ENCODE data around the gene EDN2. TPM values are rescaled to one million over a fixed set of nuclear protein-coding genes. Genes with fewer than 3 reads are reported as not detected.

Gene EDN2
- total RNA-seq, 2 experiments from 2014 or later, result not detected

DNA sequence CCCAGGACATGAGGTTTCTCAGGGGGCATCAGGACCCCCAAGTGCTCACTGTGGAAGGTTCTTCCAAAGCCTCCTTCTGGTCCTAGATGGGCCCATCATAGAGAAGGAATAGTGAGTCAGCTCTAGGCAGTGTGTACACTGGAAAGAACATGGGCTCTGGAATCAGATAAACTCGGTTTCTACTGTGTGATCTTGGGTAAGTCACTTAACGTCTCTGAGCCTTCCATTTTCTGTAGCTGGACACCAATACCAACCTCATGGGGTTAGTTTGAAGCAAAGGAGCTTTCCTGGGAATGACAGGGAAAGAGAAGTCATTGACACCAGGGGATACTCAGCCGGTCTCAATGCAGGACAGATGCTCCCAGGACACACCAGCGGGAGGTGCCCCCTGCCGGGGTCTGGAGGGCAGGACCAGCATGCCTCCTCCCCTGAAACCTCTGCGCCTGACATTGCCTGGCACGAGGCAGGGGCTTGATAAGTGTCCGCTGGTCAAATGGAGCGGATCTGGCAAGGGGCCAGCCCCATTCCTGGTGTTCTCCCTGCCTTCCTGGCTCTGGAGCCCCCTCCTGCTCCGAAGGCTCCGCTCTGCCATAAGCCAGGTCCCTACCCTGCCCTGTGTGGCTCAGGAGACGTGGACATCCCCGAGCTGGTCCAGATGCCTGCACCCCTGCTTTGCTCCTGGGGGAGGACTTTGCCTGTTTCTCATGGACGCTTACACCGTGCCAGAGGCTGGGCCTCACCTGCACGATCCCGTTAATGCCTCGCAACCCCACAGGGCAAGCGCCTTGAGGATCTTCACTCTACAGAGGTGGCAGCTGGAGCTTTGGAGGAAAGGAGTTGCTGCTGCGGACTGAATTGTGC, 52.8 kb downstream of the EDN2 start:
- Histone ChIP-seq H3K36me3 (ENCODE audit: insufficient read depth, low read length) (no peaks in the 10 kb centered on the region), H3K4me1 (ENCODE audit: insufficient read depth, low read length) (peaks cover 4% of the 10 kb centered on the region), H3K4me3 (ENCODE audit: low read length) (no peak overlapping the region), H3K27me3 (ENCODE audit: control insufficient read depth in 1 of 2, insufficient read depth in 2 of 2, low read length in 2 of 2) (peaks cover 13 to 16% of the 10 kb centered on the region in 2 experiments), H3K9me3 (ENCODE audit: control insufficient read depth in 1 of 2, insufficient read depth in 1 of 2, low read length in 2 of 2) (peaks cover 0 to 4% of the 10 kb centered on the region in 2 experiments), H3K27ac (ENCODE audit: low read depth in 1 of 2, low read length in 2 of 2) (no peak overlapping the region)
- no peak overlapping the region for H3K27ac Mint-ChIP-seq
- H3K4me3 Mint-ChIP-seq, result no peak overlapping the region
- H3K4me1 Mint-ChIP-seq (ENCODE audit: low read depth), result no peaks in the 10 kb centered on the region
- TF ChIP-seq, protein P1, sequence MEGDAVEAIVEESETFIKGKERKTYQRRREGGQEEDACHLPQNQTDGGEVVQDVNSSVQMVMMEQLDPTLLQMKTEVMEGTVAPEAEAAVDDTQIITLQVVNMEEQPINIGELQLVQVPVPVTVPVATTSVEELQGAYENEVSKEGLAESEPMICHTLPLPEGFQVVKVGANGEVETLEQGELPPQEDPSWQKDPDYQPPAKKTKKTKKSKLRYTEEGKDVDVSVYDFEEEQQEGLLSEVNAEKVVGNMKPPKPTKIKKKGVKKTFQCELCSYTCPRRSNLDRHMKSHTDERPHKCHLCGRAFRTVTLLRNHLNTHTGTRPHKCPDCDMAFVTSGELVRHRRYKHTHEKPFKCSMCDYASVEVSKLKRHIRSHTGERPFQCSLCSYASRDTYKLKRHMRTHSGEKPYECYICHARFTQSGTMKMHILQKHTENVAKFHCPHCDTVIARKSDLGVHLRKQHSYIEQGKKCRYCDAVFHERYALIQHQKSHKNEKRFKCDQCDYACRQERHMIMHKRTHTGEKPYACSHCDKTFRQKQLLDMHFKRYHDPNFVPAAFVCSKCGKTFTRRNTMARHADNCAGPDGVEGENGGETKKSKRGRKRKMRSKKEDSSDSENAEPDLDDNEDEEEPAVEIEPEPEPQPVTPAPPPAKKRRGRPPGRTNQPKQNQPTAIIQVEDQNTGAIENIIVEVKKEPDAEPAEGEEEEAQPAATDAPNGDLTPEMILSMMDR (IDR thresholded peaks at IDR 0.05), result no peak
- ChIA-PET POLR2A (no interaction called here), CTCF (interaction anchor here (1.5 kb wide), 1 partner anchor 118 kb away, joined by 3 read pairs; no protein-coding TSS in a partner anchor)
- DNase-seq, result no peak
- no peak for ATAC-seq (ENCODE audit: poor library complexity)
- intact Hi-C loops (cut with DNase I, micrococcal nuclease), result loop anchor here (1.0 kb wide), 2 partner anchors 163 to 164 kb away; no protein-coding TSS in a partner anchor
- H3K27me3 Mint-ChIP-seq, result peaks cover 45% of the 10 kb centered on the region
- H3K9me3 Mint-ChIP-seq, result no peaks in the 10 kb centered on the region
- H3K36me3 Mint-ChIP-seq (ENCODE audit: low read depth), result no peaks in the 10 kb centered on the region

DNA sequence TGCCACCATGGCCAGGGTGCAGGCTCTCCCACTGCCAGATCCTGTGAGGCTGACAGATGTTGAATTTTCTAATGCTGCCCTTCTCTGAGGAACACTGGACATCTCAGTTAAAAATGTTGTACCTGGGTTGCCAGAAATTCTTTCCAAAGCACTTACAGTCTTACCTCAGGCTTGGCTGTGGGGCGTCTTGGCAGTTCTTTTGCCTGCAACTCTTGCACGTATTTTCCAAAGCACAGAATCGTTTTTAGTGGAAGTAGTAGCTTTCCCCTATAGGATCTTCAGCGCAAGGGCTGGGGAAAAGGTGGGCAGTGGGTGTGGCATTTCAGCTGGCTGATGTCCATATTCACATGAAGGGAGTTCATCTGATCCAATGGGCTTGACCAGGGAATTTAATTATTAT, 53.9 kb downstream of the EDN2 start:
- CTCF ChIA-PET, result no interaction called here
- H3K4me3 Mint-ChIP-seq, result no peak overlapping the region
- H3K9me3 ChIP-seq (ENCODE audit: control insufficient read depth in 1 of 2, insufficient read depth in 1 of 2, low read length in 2 of 2), result peaks cover 0 to 2% of the 10 kb centered on the region in 2 experiments

DNA sequence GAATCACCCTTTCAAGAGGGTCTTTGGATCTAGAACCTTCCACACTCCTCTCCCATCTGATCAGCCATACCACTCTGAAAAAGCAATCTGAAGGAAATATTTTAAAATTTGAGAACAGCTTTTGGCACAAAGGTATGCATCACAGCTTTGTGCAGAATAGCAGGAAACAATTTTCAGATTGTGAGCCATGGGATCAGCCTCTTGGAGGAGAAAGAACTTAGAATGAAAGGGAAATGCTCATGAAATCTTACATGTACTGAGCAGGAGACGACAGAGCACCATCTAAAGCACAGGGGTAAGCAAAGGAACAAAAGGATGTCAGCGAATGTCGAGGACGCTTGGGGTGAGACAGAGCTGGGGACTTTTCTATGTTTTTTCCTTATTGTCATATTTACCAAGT, 54.4 kb downstream of the EDN2 start:
- Histone ChIP-seq H3K9me3 (ENCODE audit: control insufficient read depth in 1 of 2, insufficient read depth in 1 of 2, low read length in 2 of 2) (no peaks in the 10 kb centered on the region), H3K4me3 (ENCODE audit: low read length) (no peak overlapping the region), H3K36me3 (ENCODE audit: insufficient read depth, low read length) (no peaks in the 10 kb centered on the region), H3K27ac (ENCODE audit: low read depth in 1 of 2, low read length in 2 of 2) (no peak overlapping the region), H3K4me1 (ENCODE audit: insufficient read depth, low read length) (peaks cover 4% of the 10 kb centered on the region), H3K27me3 (ENCODE audit: control insufficient read depth in 1 of 2, insufficient read depth in 2 of 2, low read length in 2 of 2) (peaks cover 0 to 5% of the 10 kb centered on the region in 2 experiments)
- Mint-ChIP-seq H3K27ac (no peak overlapping the region), H3K36me3 (ENCODE audit: low read depth) (no peaks in the 10 kb centered on the region), H3K27me3 (peaks cover 35% of the 10 kb centered on the region), H3K9me3 (no peaks in the 10 kb centered on the region), H3K4me1 (ENCODE audit: low read depth) (no peaks in the 10 kb centered on the region), H3K4me3 (no peak overlapping the region)
- TF ChIP-seq, protein P1 (IDR thresholded peaks at IDR 0.05), result no peak
- ChIA-PET POLR2A (no interaction called here), CTCF (no interaction called here)
- ATAC-seq (ENCODE audit: poor library complexity) (no peak), DNase-seq (no peak)
- intact Hi-C loops (cut with DNase I, micrococcal nuclease), result no loop called here

More for the DNA sequence above, 53.9 kb downstream of the EDN2 start:
- POLR2A ChIA-PET, result no interaction called here
- Mint-ChIP-seq H3K27me3 (peaks cover 40% of the 10 kb centered on the region), H3K36me3 (ENCODE audit: low read depth) (no peaks in the 10 kb centered on the region), H3K27ac (no peak overlapping the region), H3K9me3 (no peaks in the 10 kb centered on the region), H3K4me1 (ENCODE audit: low read depth) (no peaks in the 10 kb centered on the region)
- peaks cover 2 to 10% of the 10 kb centered on the region in 2 experiments for H3K27me3 ChIP-seq (ENCODE audit: control insufficient read depth in 1 of 2, insufficient read depth in 2 of 2, low read length in 2 of 2)
- DNase-seq (no peak), ATAC-seq (ENCODE audit: poor library complexity) (no peak)
- H3K36me3 ChIP-seq (ENCODE audit: insufficient read depth, low read length), result no peaks in the 10 kb centered on the region
- no peak overlapping the region for H3K27ac ChIP-seq (ENCODE audit: low read depth in 1 of 2, low read length in 2 of 2)
- intact Hi-C loops (cut with DNase I, micrococcal nuclease), result no loop called here
- peaks cover 4% of the 10 kb centered on the region for H3K4me1 ChIP-seq (ENCODE audit: insufficient read depth, low read length)
- TF ChIP-seq, protein P1 (IDR thresholded peaks at IDR 0.05), result no peak
- no peak overlapping the region for H3K4me3 ChIP-seq (ENCODE audit: low read length)

Data from CD4-positive, alpha-beta T cell (primary cell).